GM12892 (cell line): ENCODE data around the gene TRAF3IP1.

ENCODE experiments used
- POLR2A ChIP-seq: IDR thresholded peaks from 2 replicates; pipeline ENCODE4 v1.6.1; 2011; ENCODE audit warnings: low read depth, low read length, control low read depth
- POLR2AphosphoS5 ChIP-seq: IDR thresholded peaks from 2 replicates; pipeline ENCODE4 v1.6.1; 2011; ENCODE audit warnings: low read depth, low read length, control low read depth
- TAF1 ChIP-seq: IDR thresholded peaks from 2 replicates; pipeline ENCODE4 v1.6.1; 2011; ENCODE audit warnings: low read depth, mild to moderate bottlenecking, control low read depth, low read length, borderline replicate concordance

DNA sequence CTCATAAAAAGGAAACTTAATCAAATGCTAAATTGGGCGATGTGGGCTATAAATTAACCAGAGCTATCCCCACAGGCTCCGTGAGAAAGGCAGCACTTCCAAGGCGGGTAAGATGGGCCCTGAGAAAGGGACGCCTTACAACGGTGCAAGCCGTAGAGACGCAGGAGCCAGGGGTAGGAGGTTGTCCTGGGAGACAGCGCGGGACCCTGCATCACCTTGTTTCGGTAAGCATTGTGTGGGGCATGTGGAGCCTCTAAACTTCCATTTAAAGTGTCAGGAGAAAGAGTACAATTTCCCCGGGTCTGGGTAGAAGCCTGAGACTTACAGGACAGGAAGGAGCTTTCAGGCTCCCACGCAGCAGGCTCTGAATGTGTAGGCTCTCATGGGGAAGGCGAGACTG lies 30.7 kb upstream of the TRAF3IP1 start:
- TF ChIP-seq POLR2A = no peak
- TF ChIP-seq POLR2AphosphoS5 = no peak
- TF ChIP-seq TAF1 = no peak
